H9 (cell line): ENCODE results near the gene MARCHF3. TPM values are rescaled to one million over a fixed set of nuclear protein-coding genes. Genes with fewer than 3 reads are reported as not detected.

Source experiments
- DNase-seq: peaks from one replicate; pipeline ENCODE4 v3.0.0-alpha.2; 2017
- H2AFZ ChIP-seq: one replicate; pipeline ENCODE4 v1.6.1; 2013; ENCODE audit warnings: mild to moderate bottlenecking, low read length, control low read depth, moderate library complexity
- H2AK5ac ChIP-seq: 2 replicates; pipeline ENCODE4 v1.6.1; 2013; ENCODE audit warnings: low read length, control low read depth, mixed read lengths; ENCODE audit not compliant: insufficient read length
- H2BK120ac ChIP-seq: one replicate; pipeline ENCODE4 v1.6.1; 2013; ENCODE audit warnings: low read depth, mild to moderate bottlenecking, low read length, control low read depth, inconsistent platforms; ENCODE audit not compliant: poor library complexity, severe bottlenecking
- H2BK12ac ChIP-seq: 2 replicates; pipeline ENCODE4 v1.6.1; 2013; ENCODE audit warnings: low read length, control low read depth, mixed read lengths, low read depth; ENCODE audit not compliant: insufficient read length
- H2BK15ac ChIP-seq: 2 replicates; pipeline ENCODE4 v1.6.1; 2013; ENCODE audit warnings: low read depth, low read length, control low read depth
- H2BK20ac ChIP-seq: one replicate; pipeline ENCODE4 v1.6.1; 2013; ENCODE audit warnings: low read depth, mild to moderate bottlenecking, low read length, control low read depth, inconsistent platforms; ENCODE audit not compliant: poor library complexity, severe bottlenecking
- H2BK5ac ChIP-seq: 2 replicates; pipeline ENCODE4 v1.6.1; 2013; ENCODE audit warnings: low read length, control low read depth, mixed read lengths; ENCODE audit not compliant: insufficient read length
- H3K14ac ChIP-seq: 2 replicates; pipeline ENCODE4 v1.6.1; 2013; ENCODE audit warnings: low read length, control low read depth; ENCODE audit not compliant: insufficient read depth
- H3K18ac ChIP-seq: 2 replicates; pipeline ENCODE4 v1.6.1; 2013; ENCODE audit warnings: low read depth, mild to moderate bottlenecking, mixed read lengths, low read length, control low read depth; ENCODE audit not compliant: insufficient read length
- H3K23ac ChIP-seq: 2 replicates; pipeline ENCODE4 v1.6.1; 2013; ENCODE audit warnings: low read length, control low read depth, mixed read lengths, low read depth; ENCODE audit not compliant: insufficient read length
- H3K23me2 ChIP-seq: 2 replicates; pipeline ENCODE4 v1.6.1; 2013; ENCODE audit warnings: low read depth, mild to moderate bottlenecking, mixed read lengths, low read length, control low read depth; ENCODE audit not compliant: insufficient read length, poor library complexity, severe bottlenecking
- H3K27ac ChIP-seq: 2 replicates; pipeline ENCODE4 v1.5.1; 2013; ENCODE audit warnings: low read length, control low read depth, mixed read lengths, low read depth; ENCODE audit not compliant: insufficient read length
- H3K27me3 ChIP-seq: 2 replicates; pipeline ENCODE4 v1.6.1; 2013; ENCODE audit warnings: low read length, control low read depth, inconsistent platforms; ENCODE audit not compliant: insufficient read depth
- H3K4ac ChIP-seq: 2 replicates; pipeline ENCODE4 v1.6.1; 2013; ENCODE audit warnings: low read depth, mild to moderate bottlenecking, control low read depth, inconsistent platforms, low read length, moderate library complexity
- H3K4me1 ChIP-seq: 2 replicates; pipeline ENCODE4 v1.6.1; 2013; ENCODE audit warnings: low read length, control low read depth, inconsistent platforms; ENCODE audit not compliant: insufficient read depth
- H3K4me2 ChIP-seq: 2 replicates; pipeline ENCODE4 v1.6.1; 2013; ENCODE audit warnings: low read length, control low read depth, mixed read lengths; ENCODE audit not compliant: insufficient read length, insufficient read depth
- H3K56ac ChIP-seq: 2 replicates; pipeline ENCODE4 v1.6.1; 2013; ENCODE audit warnings: low read depth, mild to moderate bottlenecking, mixed read lengths, low read length, control low read depth; ENCODE audit not compliant: insufficient read length
- H3K79me1 ChIP-seq: 2 replicates; pipeline ENCODE4 v1.6.1; 2013; ENCODE audit warnings: low read depth, mild to moderate bottlenecking, moderate library complexity, low read length, control low read depth, inconsistent platforms; ENCODE audit not compliant: insufficient read depth, poor library complexity, severe bottlenecking
- H3K79me2 ChIP-seq: 2 replicates; pipeline ENCODE4 v1.6.1; 2013; ENCODE audit warnings: low read length, control low read depth, inconsistent platforms; ENCODE audit not compliant: insufficient read depth
- H3K9ac ChIP-seq: 2 replicates; pipeline ENCODE4 v1.6.1; 2013; ENCODE audit warnings: low read length, control low read depth, mixed read lengths; ENCODE audit not compliant: insufficient read length; ENCODE audit errors: extremely low read depth
- H3K9me3 ChIP-seq: one replicate; pipeline ENCODE4 v1.6.1; 2013; ENCODE audit warnings: low read depth, low read length, inconsistent platforms; ENCODE audit not compliant: control insufficient read depth
- H3T11ph ChIP-seq: one replicate; pipeline ENCODE4 v1.6.1; 2013; ENCODE audit warnings: mild to moderate bottlenecking, low read length, control low read depth, inconsistent platforms
- H4K20me1 ChIP-seq: one replicate; pipeline ENCODE4 v1.6.1; 2013; ENCODE audit not compliant: control insufficient read depth, insufficient read length, insufficient read depth
- H4K5ac ChIP-seq: 2 replicates; pipeline ENCODE4 v1.6.1; 2013; ENCODE audit warnings: low read depth, mild to moderate bottlenecking, mixed read lengths, low read length, control low read depth; ENCODE audit not compliant: insufficient read length
- H4K8ac ChIP-seq: replicated peaks from 2 replicates; pipeline ENCODE4 v1.6.1; 2013; ENCODE audit warnings: low read length, control low read depth, mixed read lengths, low read depth; ENCODE audit not compliant: insufficient read length
- H4K91ac ChIP-seq: 2 replicates; pipeline ENCODE4 v1.6.1; 2013; ENCODE audit warnings: low read depth, mild to moderate bottlenecking, moderate library complexity, mixed read lengths, low read length, control low read depth; ENCODE audit not compliant: insufficient read length
- H3K27ac Mint-ChIP-seq, 3 experiments: 2 replicates in 2 of 3; 3 replicates in 1 of 3; pipeline ENCODE4 v1.8.0; 2020 to 2021; ENCODE audit warnings: mixed read lengths in 3 of 3, mild to moderate bottlenecking in 1 of 3, moderate library complexity in 1 of 3
- H3K27me3 Mint-ChIP-seq: 2 replicates; pipeline ENCODE4 v1.8.0; 2021; ENCODE audit warnings: low read depth, mild to moderate bottlenecking, moderate library complexity, mixed read lengths
- H3K36me3 Mint-ChIP-seq, 3 experiments: 2 replicates in 2 of 3; 3 replicates in 1 of 3; pipeline ENCODE4 v1.8.0; 2020 to 2021; ENCODE audit warnings: low read depth in 3 of 3, mixed read lengths in 3 of 3; ENCODE audit not compliant: insufficient read depth in 1 of 3
- H3K4me1 Mint-ChIP-seq, 2 experiments: 2 replicates each; pipeline ENCODE4 v1.8.0; 2020; ENCODE audit warnings: mixed read lengths in 2 of 2
- H3K4me3 Mint-ChIP-seq, 2 experiments: 2 replicates in 1 of 2; 3 replicates in 1 of 2; pipeline ENCODE4 v1.8.0; 2020 to 2021; ENCODE audit warnings: mild to moderate bottlenecking in 2 of 2, mixed read lengths in 2 of 2, moderate library complexity in 1 of 2
- H3K9me3 Mint-ChIP-seq, 2 experiments: 2 replicates in 1 of 2; 3 replicates in 1 of 2; pipeline ENCODE4 v1.8.0; 2020; ENCODE audit warnings: mild to moderate bottlenecking in 2 of 2, mixed read lengths in 2 of 2, moderate library complexity in 1 of 2
- WGBS: extraction: QIAGEN DNeasy Blood & Tissue Kit; methylation state at CpG from one replicate; pipeline ENCODE4 v1.1.7; 2013; ENCODE audit warnings: missing lambda C conversion rate, low lambda C conversion rate, mixed read lengths; ENCODE audit not compliant: insufficient read length; ENCODE audit errors: extremely low coverage; 5-methylcytosine and 5-hydroxymethylcytosine counted together
- total RNA-seq: library from RNA; stranded (reverse); gene quantifications from 2 replicates; pipeline ENCODE4 v1.2.1, GENCODE V29; 2021
- TF ChIP-seq, protein P1 (sequence below): fragments of 200-600 bp; sonication (generic); conservative IDR thresholded peaks from 3 replicates; pipeline ENCODE4 v1.8.0; 2021; ENCODE audit warnings: antibody characterized with exemption, mild to moderate bottlenecking

The MARCHF3 gene
- total RNA-seq, 1 experiment from 2014 or later: 17.7 TPM

DNA sequence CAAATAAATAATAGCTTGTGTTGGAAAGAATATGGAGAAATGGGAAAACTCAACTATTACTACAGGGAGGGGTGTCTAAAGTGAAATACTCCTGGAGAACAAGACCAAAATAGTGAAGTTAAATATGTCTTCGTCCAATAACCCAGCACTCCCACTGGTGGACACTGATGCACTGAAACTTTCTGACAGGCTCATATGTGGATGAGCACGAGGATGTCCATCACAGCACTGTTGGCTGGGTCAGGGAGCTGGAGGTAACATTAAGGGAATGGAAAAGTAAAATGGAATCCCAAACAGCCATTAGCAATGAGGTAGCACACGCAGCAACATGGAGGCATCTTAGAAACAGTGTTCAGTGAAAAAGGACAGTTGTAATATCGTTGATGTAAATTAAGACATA, 167.0 kb downstream of the MARCHF3 start:
- H3K27ac Mint-ChIP-seq: no peak overlapping the region
- Histone ChIP-seq H3K18ac (no peak overlapping the region), H3K56ac (no peak overlapping the region), H3K79me1 (no peaks in the 10 kb centered on the region), H2BK5ac (no peak overlapping the region), H3K4me2 (no peak overlapping the region), H2BK20ac (no peak overlapping the region), H4K5ac (no peak overlapping the region), H2BK120ac (no peak overlapping the region), H3K79me2 (no peaks in the 10 kb centered on the region), H2BK15ac (no peak overlapping the region), H3K23ac (no peak overlapping the region), H4K20me1 (no peaks in the 10 kb centered on the region), H2BK12ac (no peak overlapping the region), H3K27me3 (no peaks in the 10 kb centered on the region), H3K23me2 (no peaks in the 10 kb centered on the region), H2AK5ac (no peak overlapping the region), H3K4me1 (no peaks in the 10 kb centered on the region), H3K9ac (no peak overlapping the region), H3K14ac (no peak overlapping the region), H4K91ac (no peak overlapping the region), H2AFZ (no peak overlapping the region), H3K9me3 (no peaks in the 10 kb centered on the region), H3K27ac (no peak overlapping the region), H3T11ph (no peak overlapping the region), H4K8ac (no peak overlapping the region), H3K4ac (no peak overlapping the region)
- no peak for DNase-seq
- no peaks in the 10 kb centered on the region; a peak in 1 of 5 replicates for H3K9me3 Mint-ChIP-seq
- H3K4me1 Mint-ChIP-seq: peaks cover 1 to 2% of the 10 kb centered on the region in 2 experiments; a peak in 3 of 4 replicates
- H3K27me3 Mint-ChIP-seq: no peaks in the 10 kb centered on the region
- H3K4me3 Mint-ChIP-seq: no peak overlapping the region
- WGBS: no CpG with 5 or more reads among the region's 4 CpGs
- peaks cover 8 to 10% (median 9%) of the 10 kb centered on the region in 3 experiments; a peak in 6 of 7 replicates for H3K36me3 Mint-ChIP-seq
- TF ChIP-seq, protein P1, sequence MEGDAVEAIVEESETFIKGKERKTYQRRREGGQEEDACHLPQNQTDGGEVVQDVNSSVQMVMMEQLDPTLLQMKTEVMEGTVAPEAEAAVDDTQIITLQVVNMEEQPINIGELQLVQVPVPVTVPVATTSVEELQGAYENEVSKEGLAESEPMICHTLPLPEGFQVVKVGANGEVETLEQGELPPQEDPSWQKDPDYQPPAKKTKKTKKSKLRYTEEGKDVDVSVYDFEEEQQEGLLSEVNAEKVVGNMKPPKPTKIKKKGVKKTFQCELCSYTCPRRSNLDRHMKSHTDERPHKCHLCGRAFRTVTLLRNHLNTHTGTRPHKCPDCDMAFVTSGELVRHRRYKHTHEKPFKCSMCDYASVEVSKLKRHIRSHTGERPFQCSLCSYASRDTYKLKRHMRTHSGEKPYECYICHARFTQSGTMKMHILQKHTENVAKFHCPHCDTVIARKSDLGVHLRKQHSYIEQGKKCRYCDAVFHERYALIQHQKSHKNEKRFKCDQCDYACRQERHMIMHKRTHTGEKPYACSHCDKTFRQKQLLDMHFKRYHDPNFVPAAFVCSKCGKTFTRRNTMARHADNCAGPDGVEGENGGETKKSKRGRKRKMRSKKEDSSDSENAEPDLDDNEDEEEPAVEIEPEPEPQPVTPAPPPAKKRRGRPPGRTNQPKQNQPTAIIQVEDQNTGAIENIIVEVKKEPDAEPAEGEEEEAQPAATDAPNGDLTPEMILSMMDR: no peak
